ENCODE data around the gene TMEM127. TPM values are rescaled to one million over a fixed set of nuclear protein-coding genes. Genes with fewer than 3 reads are reported as not detected.

Gene TMEM127
- total RNA-seq, 1 donor from 2014 or later, result 77.4 TPM

DNA sequence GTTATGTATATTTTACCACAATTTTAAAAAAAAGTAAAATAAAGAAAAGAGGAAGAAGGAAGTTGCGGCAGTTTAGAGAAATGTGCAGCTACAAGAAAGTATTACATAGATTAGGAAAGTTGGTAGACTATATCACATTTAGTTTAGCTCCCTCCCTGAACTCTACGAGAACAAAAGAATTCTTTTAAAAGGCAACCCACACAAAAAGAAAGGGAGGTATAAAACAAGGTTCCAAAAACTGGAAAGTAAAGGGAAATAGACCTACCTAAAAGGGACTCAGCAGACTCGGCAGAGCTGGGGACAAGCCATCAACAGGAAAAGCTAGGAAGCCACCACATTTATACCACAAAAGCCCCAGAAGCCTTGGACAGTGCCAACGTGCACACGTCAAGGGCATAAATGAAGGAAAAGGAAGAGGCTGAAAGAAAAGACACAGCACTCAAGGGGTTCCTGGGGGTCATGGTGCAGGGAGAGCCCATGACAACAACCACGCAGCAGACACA lies 9.1 kb downstream of the TMEM127 start:
- TF ChIP-seq, protein P1, sequence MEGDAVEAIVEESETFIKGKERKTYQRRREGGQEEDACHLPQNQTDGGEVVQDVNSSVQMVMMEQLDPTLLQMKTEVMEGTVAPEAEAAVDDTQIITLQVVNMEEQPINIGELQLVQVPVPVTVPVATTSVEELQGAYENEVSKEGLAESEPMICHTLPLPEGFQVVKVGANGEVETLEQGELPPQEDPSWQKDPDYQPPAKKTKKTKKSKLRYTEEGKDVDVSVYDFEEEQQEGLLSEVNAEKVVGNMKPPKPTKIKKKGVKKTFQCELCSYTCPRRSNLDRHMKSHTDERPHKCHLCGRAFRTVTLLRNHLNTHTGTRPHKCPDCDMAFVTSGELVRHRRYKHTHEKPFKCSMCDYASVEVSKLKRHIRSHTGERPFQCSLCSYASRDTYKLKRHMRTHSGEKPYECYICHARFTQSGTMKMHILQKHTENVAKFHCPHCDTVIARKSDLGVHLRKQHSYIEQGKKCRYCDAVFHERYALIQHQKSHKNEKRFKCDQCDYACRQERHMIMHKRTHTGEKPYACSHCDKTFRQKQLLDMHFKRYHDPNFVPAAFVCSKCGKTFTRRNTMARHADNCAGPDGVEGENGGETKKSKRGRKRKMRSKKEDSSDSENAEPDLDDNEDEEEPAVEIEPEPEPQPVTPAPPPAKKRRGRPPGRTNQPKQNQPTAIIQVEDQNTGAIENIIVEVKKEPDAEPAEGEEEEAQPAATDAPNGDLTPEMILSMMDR (IDR thresholded peaks at IDR 0.05), result no peak
- Histone ChIP-seq H3K27me3 (ENCODE audit: low read depth) (no peaks in the 10 kb centered on the region), H3K9me3 (no peaks in the 10 kb centered on the region), H3K27ac (peak overlapping the region; percentile 82), H3K4me3 (no peak overlapping the region), H3K36me3 (peaks cover 70% of the 10 kb centered on the region), H3K4me1 (peaks cover 87% of the 10 kb centered on the region)
- intact Hi-C loops (cut with DNase I), result no loop called here
- ATAC-seq, result no peak
- no peak for DNase-seq

DNA sequence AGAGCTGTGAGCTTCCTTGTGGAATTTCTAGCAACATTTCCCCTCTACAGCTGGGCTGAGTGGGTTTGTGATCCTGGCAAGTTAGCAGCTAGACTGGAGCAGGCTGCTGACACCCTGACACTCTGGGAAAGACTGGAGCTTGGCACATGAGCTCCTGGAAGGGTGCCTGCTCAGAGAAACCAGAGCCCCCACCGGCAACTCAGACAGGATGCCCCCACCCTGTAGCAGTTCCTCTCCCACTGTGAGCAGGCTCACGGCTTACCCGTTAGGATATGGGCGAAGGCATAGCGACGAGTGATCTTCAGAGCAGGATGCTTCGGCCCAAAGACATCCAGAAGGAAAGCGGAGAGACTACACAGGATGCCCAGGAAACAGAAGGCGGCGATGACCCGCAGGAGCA lies 11.2 kb downstream of the TMEM127 start:
- H3K9me3 ChIP-seq, result no peaks in the 10 kb centered on the region
- H3K27ac ChIP-seq, result peak overlapping the region; percentile 57
- H3K4me3 ChIP-seq, result no peak overlapping the region
- intact Hi-C loops (cut with DNase I), result no loop called here
- H3K4me1 ChIP-seq, result peaks cover 82% of the 10 kb centered on the region
- H3K36me3 ChIP-seq, result peaks cover 75% of the 10 kb centered on the region
- TF ChIP-seq, protein P1 (IDR thresholded peaks at IDR 0.05), result no peak
- H3K27me3 ChIP-seq (ENCODE audit: low read depth), result no peaks in the 10 kb centered on the region
- DNase-seq, result no peak
- ATAC-seq, result no peak

DNA sequence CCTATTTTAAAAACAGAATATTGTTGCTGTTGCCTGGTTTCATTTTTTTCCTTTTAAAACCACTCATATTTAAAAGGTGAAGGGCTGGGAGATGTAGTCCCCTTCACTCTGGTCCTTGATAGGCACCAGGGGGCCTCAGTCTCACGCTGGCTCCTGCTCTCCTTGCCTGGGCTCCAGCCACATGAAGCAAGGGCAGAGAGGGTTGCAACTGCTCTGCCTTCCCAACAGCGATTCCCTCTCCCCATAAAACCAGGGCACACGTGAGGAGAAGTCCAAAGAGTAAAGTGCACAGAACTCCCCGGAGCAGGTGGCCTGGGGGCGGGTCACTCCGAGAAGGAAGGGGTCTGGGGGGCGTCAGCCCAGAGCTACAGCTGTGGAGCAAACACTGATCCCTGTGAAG lies 12.8 kb downstream of the TMEM127 start:
- TF ChIP-seq, protein P1 (IDR thresholded peaks at IDR 0.05), result no peak
- ATAC-seq (no peak), DNase-seq (no peak)
- Histone ChIP-seq H3K4me3 (no peak overlapping the region), H3K27ac (no peak overlapping the region), H3K4me1 (peaks cover 66% of the 10 kb centered on the region), H3K9me3 (no peaks in the 10 kb centered on the region), H3K36me3 (peaks cover 64% of the 10 kb centered on the region), H3K27me3 (ENCODE audit: low read depth) (no peaks in the 10 kb centered on the region)
- intact Hi-C loops (cut with DNase I), result no loop called here

DNA sequence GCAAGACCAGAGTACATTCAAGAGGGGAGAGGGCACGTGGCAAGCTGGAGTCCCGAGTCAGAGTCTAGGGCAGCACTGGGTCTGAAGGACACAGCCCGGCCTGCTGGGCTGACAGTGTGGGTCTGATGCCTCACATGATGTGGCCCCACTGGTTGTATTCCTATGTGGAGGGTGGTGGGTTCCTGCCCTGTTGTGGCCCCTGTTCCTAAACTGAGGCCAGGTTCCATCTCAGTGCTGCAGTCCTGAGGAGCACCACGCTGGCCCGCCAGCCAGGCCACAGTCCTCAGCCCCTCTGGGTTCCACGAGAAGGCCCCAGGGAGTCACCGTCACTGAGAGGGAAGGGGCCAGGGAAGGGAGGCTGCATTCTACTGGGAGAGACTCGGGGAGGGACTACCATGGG lies 13.3 kb downstream of the TMEM127 start:
- no peak overlapping the region for H3K27ac ChIP-seq
- no peaks in the 10 kb centered on the region for H3K9me3 ChIP-seq
- intact Hi-C loops (cut with DNase I), result no loop called here
- no peaks in the 10 kb centered on the region for H3K27me3 ChIP-seq (ENCODE audit: low read depth)
- peaks cover 61% of the 10 kb centered on the region for H3K4me1 ChIP-seq
- H3K36me3 ChIP-seq, result peaks cover 64% of the 10 kb centered on the region
- H3K4me3 ChIP-seq, result no peak overlapping the region
- DNase-seq, result no peak
- ATAC-seq, result no peak
- TF ChIP-seq, protein P1 (IDR thresholded peaks at IDR 0.05), result no peak

DNA sequence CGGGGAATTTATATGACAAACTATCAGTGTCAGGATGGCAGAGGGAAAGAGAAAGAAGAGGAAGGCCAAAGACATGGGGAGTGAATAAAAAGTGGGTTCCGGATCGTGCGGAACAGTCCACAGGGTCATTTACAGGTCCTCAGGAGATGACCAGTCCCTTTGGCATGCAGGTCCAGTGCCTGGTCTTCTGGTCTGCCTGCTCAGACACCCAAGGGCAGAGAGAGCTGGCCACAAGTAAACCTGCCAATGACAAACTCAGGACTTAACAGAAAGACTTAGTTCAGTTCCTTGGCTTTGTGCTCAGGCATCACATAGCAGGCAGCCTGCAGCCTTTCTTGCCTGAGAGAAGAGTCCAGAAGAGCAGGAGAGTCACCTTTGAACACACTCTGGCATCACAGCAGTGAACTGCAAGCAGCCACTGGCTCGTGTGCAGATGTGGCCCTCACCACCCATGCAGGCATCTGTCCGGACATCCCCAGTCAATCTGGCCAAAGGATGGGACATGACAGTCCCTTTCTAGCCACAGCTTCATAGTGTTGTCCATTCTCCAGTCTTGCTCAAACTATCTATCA lies 14.0 kb downstream of the TMEM127 start:
- Histone ChIP-seq H3K9me3 (no peaks in the 10 kb centered on the region), H3K27ac (no peak overlapping the region), H3K27me3 (ENCODE audit: low read depth) (no peaks in the 10 kb centered on the region), H3K4me1 (peaks cover 54% of the 10 kb centered on the region), H3K4me3 (no peak overlapping the region), H3K36me3 (peaks cover 60% of the 10 kb centered on the region)
- intact Hi-C loops (cut with DNase I), result no loop called here
- TF ChIP-seq, protein P1 (IDR thresholded peaks at IDR 0.05), result no peak
- DNase-seq, result no peak
- peak; percentile 77 to 87 for ATAC-seq
